ENCODE measurements around the gene PXDN.

The PXDN gene

DNA sequence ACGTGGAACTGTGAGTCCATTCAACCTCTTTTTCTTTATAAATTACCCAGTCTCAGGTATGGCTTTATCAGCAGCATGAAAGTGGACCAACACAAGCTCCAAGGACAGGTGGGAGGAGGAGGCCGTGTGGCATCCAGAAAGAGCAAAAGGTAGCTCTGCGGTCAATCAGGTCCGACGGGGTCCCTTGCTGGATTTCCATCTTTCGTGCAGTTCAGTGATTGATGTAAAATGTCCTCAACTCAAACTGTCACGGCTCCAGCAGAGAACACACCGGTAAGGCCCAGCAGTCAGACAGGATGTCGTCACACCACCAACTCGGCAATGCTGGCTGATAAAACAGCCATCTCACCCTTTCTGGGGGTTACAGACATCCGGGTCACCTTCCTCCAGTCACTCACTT is 123.3 kb downstream of the PXDN start:
- H3K4me1 ChIP-seq (ENCODE audit: insufficient read depth, low read length): no peaks in the 10 kb centered on the region
- no peak overlapping the region for H3K4me3 ChIP-seq (ENCODE audit: low read depth in 1 of 2, low read length in 2 of 2)
- H3K27ac ChIP-seq (ENCODE audit: low read length): no peak overlapping the region
- no peak for ATAC-seq (ENCODE audit: insufficient read depth, low read depth)
- H4K20me1 ChIP-seq (ENCODE audit: insufficient read depth, low read length): no peaks in the 10 kb centered on the region
- DNase-seq: no peak
- H3K36me3 ChIP-seq (ENCODE audit: insufficient read depth, low read length): no peaks in the 10 kb centered on the region
- H3K27me3 ChIP-seq (ENCODE audit: insufficient read depth, low read length, poor library complexity): no peaks in the 10 kb centered on the region
- H3K9me3 ChIP-seq (ENCODE audit: insufficient read depth, low read length, severe bottlenecking): no peaks in the 10 kb centered on the region
- TF ChIP-seq, protein P1, sequence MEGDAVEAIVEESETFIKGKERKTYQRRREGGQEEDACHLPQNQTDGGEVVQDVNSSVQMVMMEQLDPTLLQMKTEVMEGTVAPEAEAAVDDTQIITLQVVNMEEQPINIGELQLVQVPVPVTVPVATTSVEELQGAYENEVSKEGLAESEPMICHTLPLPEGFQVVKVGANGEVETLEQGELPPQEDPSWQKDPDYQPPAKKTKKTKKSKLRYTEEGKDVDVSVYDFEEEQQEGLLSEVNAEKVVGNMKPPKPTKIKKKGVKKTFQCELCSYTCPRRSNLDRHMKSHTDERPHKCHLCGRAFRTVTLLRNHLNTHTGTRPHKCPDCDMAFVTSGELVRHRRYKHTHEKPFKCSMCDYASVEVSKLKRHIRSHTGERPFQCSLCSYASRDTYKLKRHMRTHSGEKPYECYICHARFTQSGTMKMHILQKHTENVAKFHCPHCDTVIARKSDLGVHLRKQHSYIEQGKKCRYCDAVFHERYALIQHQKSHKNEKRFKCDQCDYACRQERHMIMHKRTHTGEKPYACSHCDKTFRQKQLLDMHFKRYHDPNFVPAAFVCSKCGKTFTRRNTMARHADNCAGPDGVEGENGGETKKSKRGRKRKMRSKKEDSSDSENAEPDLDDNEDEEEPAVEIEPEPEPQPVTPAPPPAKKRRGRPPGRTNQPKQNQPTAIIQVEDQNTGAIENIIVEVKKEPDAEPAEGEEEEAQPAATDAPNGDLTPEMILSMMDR (IDR thresholded peaks at IDR 0.05; ENCODE audit: borderline replicate concordance, extremely low read depth, low read length, poor library complexity, severe bottlenecking): no peak
- TF ChIP-seq EZH2 (IDR thresholded peaks at IDR 0.05; ENCODE audit: borderline replicate concordance, low read depth, low read length, severe bottlenecking): no peak
- no peak overlapping the region for H3K9ac ChIP-seq (ENCODE audit: low read depth, low read length)
- no peak overlapping the region for H2AFZ ChIP-seq (ENCODE audit: low read depth, low read length)
- H3K79me2 ChIP-seq (ENCODE audit: insufficient read depth, low read length): no peaks in the 10 kb centered on the region
- no peak overlapping the region for H3K4me2 ChIP-seq (ENCODE audit: insufficient read depth, low read length)

DNA sequence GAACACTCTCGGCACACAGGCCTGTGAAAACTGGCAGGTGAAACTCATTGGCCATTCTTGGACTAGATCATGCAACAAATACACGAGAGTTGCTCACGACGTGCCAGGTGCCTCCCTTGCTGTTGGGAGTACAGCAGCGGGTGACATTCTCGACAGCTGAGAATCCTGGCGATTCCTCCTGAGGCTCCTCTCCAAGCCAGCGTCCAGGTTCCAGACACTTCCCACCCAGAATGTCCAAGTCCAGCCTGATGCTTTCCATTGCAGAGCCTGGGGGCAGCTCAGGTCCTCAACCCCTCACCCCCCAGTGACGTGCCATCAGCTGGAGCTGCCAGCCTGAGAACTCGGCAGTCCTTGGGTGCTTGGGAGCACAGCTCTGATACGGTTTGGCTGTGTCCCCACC is 124.2 kb downstream of the PXDN start:
- Histone ChIP-seq H2AFZ (ENCODE audit: low read depth, low read length) (no peak overlapping the region), H3K4me3 (ENCODE audit: low read depth in 1 of 2, low read length in 2 of 2) (no peak overlapping the region), H3K4me1 (ENCODE audit: insufficient read depth, low read length) (no peaks in the 10 kb centered on the region), H3K27ac (ENCODE audit: low read length) (no peak overlapping the region), H3K4me2 (ENCODE audit: insufficient read depth, low read length) (no peak overlapping the region), H4K20me1 (ENCODE audit: insufficient read depth, low read length) (no peaks in the 10 kb centered on the region), H3K36me3 (ENCODE audit: insufficient read depth, low read length) (no peaks in the 10 kb centered on the region), H3K9me3 (ENCODE audit: insufficient read depth, low read length, severe bottlenecking) (no peaks in the 10 kb centered on the region), H3K9ac (ENCODE audit: low read depth, low read length) (no peak overlapping the region), H3K27me3 (ENCODE audit: insufficient read depth, low read length, poor library complexity) (no peaks in the 10 kb centered on the region), H3K79me2 (ENCODE audit: insufficient read depth, low read length) (no peaks in the 10 kb centered on the region)
- ATAC-seq (ENCODE audit: insufficient read depth, low read depth) (no peak), DNase-seq (no peak)
- no peak for TF ChIP-seq EZH2 (IDR thresholded peaks at IDR 0.05; ENCODE audit: borderline replicate concordance, low read depth, low read length, severe bottlenecking)
- TF ChIP-seq, protein P1 (IDR thresholded peaks at IDR 0.05; ENCODE audit: borderline replicate concordance, extremely low read depth, low read length, poor library complexity, severe bottlenecking): no peak

DNA sequence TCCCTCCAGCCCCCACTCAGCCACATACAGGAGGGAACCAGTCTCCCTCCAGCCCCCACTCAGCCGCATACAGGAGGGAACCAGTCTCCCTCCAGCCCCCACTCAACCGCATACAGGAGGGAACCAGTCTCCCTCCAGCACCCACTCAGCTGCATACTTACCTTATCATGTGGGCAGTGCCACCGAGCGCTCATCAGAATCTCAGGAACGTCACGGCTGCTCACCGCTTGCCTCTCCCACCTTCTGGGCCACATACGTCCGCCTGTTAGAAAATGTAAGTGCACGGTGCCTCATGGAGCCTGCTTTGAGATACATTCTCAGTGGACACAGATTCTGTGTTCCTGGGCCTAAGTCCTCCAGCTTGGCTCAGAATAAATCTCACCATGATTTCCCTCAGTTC is 124.8 kb downstream of the PXDN start:
- no peak for ATAC-seq (ENCODE audit: insufficient read depth, low read depth)

More for the DNA sequence above, 124.8 kb downstream of the PXDN start:
- H3K36me3 ChIP-seq (ENCODE audit: insufficient read depth, low read length): no peaks in the 10 kb centered on the region
- TF ChIP-seq, protein P1 (IDR thresholded peaks at IDR 0.05; ENCODE audit: borderline replicate concordance, extremely low read depth, low read length, poor library complexity, severe bottlenecking): no peak
- no peak for TF ChIP-seq EZH2 (IDR thresholded peaks at IDR 0.05; ENCODE audit: borderline replicate concordance, low read depth, low read length, severe bottlenecking)
- H3K27me3 ChIP-seq (ENCODE audit: insufficient read depth, low read length, poor library complexity): no peaks in the 10 kb centered on the region
- no peak overlapping the region for H3K4me2 ChIP-seq (ENCODE audit: insufficient read depth, low read length)
- no peak overlapping the region for H3K27ac ChIP-seq (ENCODE audit: low read length)
- H3K9ac ChIP-seq (ENCODE audit: low read depth, low read length): no peak overlapping the region
- DNase-seq: no peak
- no peaks in the 10 kb centered on the region for H3K4me1 ChIP-seq (ENCODE audit: insufficient read depth, low read length)
- no peaks in the 10 kb centered on the region for H3K79me2 ChIP-seq (ENCODE audit: insufficient read depth, low read length)
- H3K4me3 ChIP-seq (ENCODE audit: low read depth in 1 of 2, low read length in 2 of 2): no peak overlapping the region
- H2AFZ ChIP-seq (ENCODE audit: low read depth, low read length): no peak overlapping the region
- H4K20me1 ChIP-seq (ENCODE audit: insufficient read depth, low read length): no peaks in the 10 kb centered on the region
- H3K9me3 ChIP-seq (ENCODE audit: insufficient read depth, low read length, severe bottlenecking): no peaks in the 10 kb centered on the region
